ENCODE data around the gene SGCD.

Gene SGCD

DNA sequence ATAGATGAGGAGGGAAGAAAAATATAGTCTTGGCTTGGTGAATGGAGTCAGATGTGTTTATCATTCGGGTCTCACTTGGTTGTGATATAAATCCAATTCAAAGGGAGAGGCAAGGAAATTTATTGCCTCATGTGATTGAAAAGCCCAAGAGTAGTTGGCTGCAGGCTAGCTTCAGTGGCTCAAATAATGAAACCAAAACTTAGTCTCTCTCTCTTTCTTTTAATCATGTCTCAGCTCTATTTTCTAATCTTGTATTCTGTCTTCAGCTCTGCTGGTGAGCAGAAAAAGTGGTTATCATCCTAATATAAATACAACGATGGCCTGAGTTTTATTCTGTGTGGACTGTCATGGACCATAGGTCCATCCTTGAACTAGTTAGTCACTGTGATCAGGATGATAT lies 288.9 kb downstream of the SGCD start:
- no peaks in the 10 kb centered on the region for H3K9me3 ChIP-seq (ENCODE audit: control insufficient read depth, low read length)
- peaks cover 4% of the 10 kb centered on the region for H3K79me2 ChIP-seq
- no peak for TF ChIP-seq CTCF (IDR thresholded peaks at IDR 0.05)
- H3K9ac ChIP-seq: no peak overlapping the region
- no peak overlapping the region for H3K4me3 ChIP-seq (ENCODE audit: low read depth, low read length)
- no peak overlapping the region for H2AFZ ChIP-seq
- no peak overlapping the region for H3K4me2 ChIP-seq (ENCODE audit: low read length)
- H3K4me1 ChIP-seq: no peaks in the 10 kb centered on the region
- H3K36me3 ChIP-seq (ENCODE audit: control insufficient read depth, insufficient read depth, low read length): no peaks in the 10 kb centered on the region
- no peak overlapping the region for H3K27ac ChIP-seq
- no peaks in the 10 kb centered on the region for H3K27me3 ChIP-seq (ENCODE audit: control insufficient read depth, insufficient read depth, low read length)

DNA sequence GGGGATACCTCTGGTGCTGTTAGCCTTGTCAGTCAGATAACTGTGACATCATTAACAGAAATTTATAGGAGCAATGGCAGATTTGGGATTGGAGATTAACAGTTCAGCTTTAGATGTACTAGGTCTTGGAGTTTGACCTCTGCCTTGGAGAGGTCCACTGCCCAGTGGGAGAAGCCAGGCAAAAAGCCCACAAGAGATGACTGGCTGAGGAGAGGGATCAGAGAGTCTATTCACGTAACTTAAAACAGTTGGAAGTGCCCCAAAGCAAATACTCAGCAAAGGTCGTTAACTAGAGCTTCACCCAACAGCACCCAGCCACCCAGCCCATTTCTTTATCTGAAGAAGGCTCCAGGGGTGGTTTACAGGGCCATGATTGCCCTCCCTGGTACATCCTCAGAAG lies 290.5 kb downstream of the SGCD start:
- no peaks in the 10 kb centered on the region for H3K9me3 ChIP-seq (ENCODE audit: control insufficient read depth, low read length)
- H3K4me1 ChIP-seq: no peaks in the 10 kb centered on the region
- no peak overlapping the region for H2AFZ ChIP-seq
- no peak for TF ChIP-seq CTCF (IDR thresholded peaks at IDR 0.05)
- H3K9ac ChIP-seq: no peak overlapping the region
- H3K27me3 ChIP-seq (ENCODE audit: control insufficient read depth, insufficient read depth, low read length): no peaks in the 10 kb centered on the region
- peaks cover 2% of the 10 kb centered on the region for H3K79me2 ChIP-seq
- no peak overlapping the region for H3K4me2 ChIP-seq (ENCODE audit: low read length)
- no peak overlapping the region for H3K27ac ChIP-seq
- H3K4me3 ChIP-seq (ENCODE audit: low read depth, low read length): no peak overlapping the region
- H3K36me3 ChIP-seq (ENCODE audit: control insufficient read depth, insufficient read depth, low read length): no peaks in the 10 kb centered on the region

- H3K79me2 ChIP-seq: no peaks in the 10 kb centered on the region
- no peak overlapping the region for H3K4me2 ChIP-seq (ENCODE audit: low read length)
- no peak overlapping the region for H2AFZ ChIP-seq
- no peaks in the 10 kb centered on the region for H3K9me3 ChIP-seq (ENCODE audit: control insufficient read depth, low read length)
- H3K4me1 ChIP-seq: no peaks in the 10 kb centered on the region
- H3K36me3 ChIP-seq (ENCODE audit: control insufficient read depth, insufficient read depth, low read length): no peaks in the 10 kb centered on the region
- H3K27me3 ChIP-seq (ENCODE audit: control insufficient read depth, insufficient read depth, low read length): no peaks in the 10 kb centered on the region
- H3K9ac ChIP-seq: no peak overlapping the region
- no peak overlapping the region for H3K4me3 ChIP-seq (ENCODE audit: low read depth, low read length)
- no peak for TF ChIP-seq CTCF (IDR thresholded peaks at IDR 0.05)
- H3K27ac ChIP-seq: no peak overlapping the region
These were observed 291.6 kb downstream of the SGCD start for GRCh38 chr5:156618601-156619000.

DNA sequence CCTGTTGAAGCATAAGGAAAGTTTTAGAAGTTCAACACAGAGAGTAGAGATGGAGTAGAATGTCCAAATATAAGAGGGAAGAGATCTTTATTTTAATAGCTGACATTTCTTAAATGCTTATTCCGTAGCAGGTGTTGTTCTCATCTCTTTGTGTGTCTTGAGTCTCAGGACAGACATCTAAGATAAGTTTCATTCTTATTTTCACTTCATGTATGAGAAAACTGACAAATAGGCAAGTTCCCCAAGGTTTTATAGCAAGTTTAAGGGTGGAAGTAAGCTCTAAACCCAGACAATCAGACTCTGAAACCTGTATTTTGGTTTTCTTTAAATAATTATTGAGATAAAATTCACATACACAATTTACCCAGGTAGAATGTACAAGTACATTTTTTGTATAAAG lies 294.8 kb downstream of the SGCD start:
- no peak overlapping the region for H3K27ac ChIP-seq
- no peaks in the 10 kb centered on the region for H3K9me3 ChIP-seq (ENCODE audit: control insufficient read depth, low read length)
- no peaks in the 10 kb centered on the region for H3K79me2 ChIP-seq
- H2AFZ ChIP-seq: no peak overlapping the region
- no peak for TF ChIP-seq CTCF (IDR thresholded peaks at IDR 0.05)
- no peaks in the 10 kb centered on the region for H3K4me1 ChIP-seq
- no peak overlapping the region for H3K4me3 ChIP-seq (ENCODE audit: low read depth, low read length)
- H3K9ac ChIP-seq: no peak overlapping the region
- no peak overlapping the region for H3K4me2 ChIP-seq (ENCODE audit: low read length)
- H3K27me3 ChIP-seq (ENCODE audit: control insufficient read depth, insufficient read depth, low read length): no peaks in the 10 kb centered on the region
- no peaks in the 10 kb centered on the region for H3K36me3 ChIP-seq (ENCODE audit: control insufficient read depth, insufficient read depth, low read length)

DNA sequence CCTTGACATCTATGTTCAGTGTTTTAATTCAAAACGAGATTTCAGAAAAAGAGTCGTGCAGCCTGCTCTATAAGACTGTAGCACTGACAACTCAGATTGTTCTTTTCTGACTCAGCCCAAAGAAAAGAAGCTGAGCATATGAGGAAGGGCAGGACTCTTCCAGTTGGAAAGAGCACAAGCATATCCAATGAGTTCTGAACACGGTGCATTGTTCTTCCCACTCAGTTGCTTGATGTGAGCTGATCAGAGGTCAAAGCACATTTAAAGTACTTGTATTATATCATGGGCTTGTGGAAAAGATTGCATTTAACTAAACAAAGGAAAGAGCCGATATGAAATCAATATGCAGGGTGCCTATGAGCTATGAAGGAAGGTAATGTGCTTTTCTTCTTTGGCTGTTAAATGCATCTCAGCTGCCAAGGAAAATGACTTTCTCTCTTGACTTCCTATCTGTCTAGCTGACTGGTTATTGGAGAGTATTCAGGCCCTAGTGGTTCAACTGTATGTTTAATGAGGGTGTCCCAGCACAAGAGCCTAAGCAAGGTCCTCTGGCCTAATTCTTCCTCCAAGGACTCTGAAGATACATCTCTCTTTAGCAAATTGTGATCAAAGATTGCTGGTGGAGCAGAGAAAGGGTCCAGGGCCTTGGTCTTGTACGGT lies 296.5 kb downstream of the SGCD start:
- Histone ChIP-seq H3K27ac (no peak overlapping the region), H3K4me1 (no peaks in the 10 kb centered on the region), H3K9ac (no peak overlapping the region), H3K27me3 (ENCODE audit: control insufficient read depth, insufficient read depth, low read length) (no peaks in the 10 kb centered on the region), H3K9me3 (ENCODE audit: control insufficient read depth, low read length) (no peaks in the 10 kb centered on the region), H3K79me2 (no peaks in the 10 kb centered on the region), H3K36me3 (ENCODE audit: control insufficient read depth, insufficient read depth, low read length) (no peaks in the 10 kb centered on the region), H3K4me2 (ENCODE audit: low read length) (no peak overlapping the region), H2AFZ (no peak overlapping the region), H3K4me3 (ENCODE audit: low read depth, low read length) (no peak overlapping the region)
- TF ChIP-seq CTCF (IDR thresholded peaks at IDR 0.05): no peak
